Right cardiac atrium (tissue), 5 donors: ENCODE results near the gene SPDYC. TPM values are rescaled to one million over a fixed set of nuclear protein-coding genes. Genes with fewer than 3 reads are reported as not detected.

Experiments
- ATAC-seq, 2 donors: fragments of 200-7000 bp; cut with Tn5 transposase; one replicate each; pipeline versions ENCODE4 v1.8.0 to v1.9.1; 2020; ENCODE audit warnings: moderate library complexity in 2 of 2, mild to moderate bottlenecking in 1 of 2
- DNase-seq, 3 donors: peaks; one replicate each; pipeline ENCODE4 v3.0.0-alpha.2; 2020
- H3K27ac ChIP-seq: one replicate; pipeline ENCODE4 v1.5.1; 2013; ENCODE audit warnings: mild to moderate bottlenecking, low read length, control low read depth, moderate library complexity
- H3K27me3 ChIP-seq: one replicate; pipeline ENCODE4 v1.6.1; 2013; ENCODE audit not compliant: control insufficient read depth, insufficient read depth
- H3K4me1 ChIP-seq: one replicate; pipeline ENCODE4 v1.6.1; 2013; ENCODE audit warnings: low read length; ENCODE audit not compliant: control insufficient read depth, insufficient read depth
- H3K4me3 ChIP-seq: one replicate; pipeline ENCODE4 v1.5.1; 2013; ENCODE audit warnings: low read length, control low read depth
- H3K9me3 ChIP-seq: one replicate; pipeline ENCODE4 v1.6.1; 2013; ENCODE audit warnings: low read length; ENCODE audit not compliant: control insufficient read depth
- WGBS: extraction: QIAGEN DNeasy Blood & Tissue Kit; methylation state at CpG from one replicate; pipeline ENCODE4 v1.1.7; 2013; 5-methylcytosine and 5-hydroxymethylcytosine counted together
- intact Hi-C, 4 donors: fragments of 100-400 bp; cut with DNase I; formaldehyde crosslinking; loops; one replicate each; pipeline versions ENCODE4 v1.11.0 to v1.14.0; 2022 to 2023
- microRNA-seq, 2 donors: library from miRNA; unstranded; fragments of <30 nt; microRNA quantifications; one replicate each; pipeline ENCODE4 v1.2.0, GENCODE V29; 2020 to 2021
- polyA plus RNA-seq: library from polyadenylated mRNA; stranded (reverse); fragments of 200-250 nt; gene quantifications from one replicate; pipeline ENCODE4 v1.2.3, GENCODE V29; 2013
- total RNA-seq, 4 donors: library from RNA; stranded (reverse); fragmentation: NEBNext Ultra II Directional; extraction: Animal tissue kit (Norgen Biotek cat#: 25700); gene quantifications; one replicate each; pipeline ENCODE4 v1.2.1, GENCODE V29; 2021
- donor health status: healthy with polysubstance abuse.
- donor health status: DM: no; HTN: yes; CAD: no.
- donor health status: DM: no; HTN: no; CAD: no.
- donor health status: DM: no; HTN: yes; CAD: no; lungs with severe emphysema.
- donor health status: DM: yes; HTN: yes; CAD: no.

Gene SPDYC
- total and polyA plus RNA-seq, 5 donors = not detected

GRCh38 chr11:65216830-65217229 is 46.8 kb downstream of the SPDYC start:
- 86% methylated on average over 6 of the region's 6 CpGs for WGBS
- Histone ChIP-seq H3K27ac (no peak overlapping the region), H3K4me3 (no peak overlapping the region), H3K9me3 (no peaks in the 10 kb centered on the region), H3K27me3 (no peaks in the 10 kb centered on the region), H3K4me1 (no peaks in the 10 kb centered on the region)
- ATAC-seq = no peak
- no peak for DNase-seq
- intact Hi-C loops = no loop called here

DNA sequence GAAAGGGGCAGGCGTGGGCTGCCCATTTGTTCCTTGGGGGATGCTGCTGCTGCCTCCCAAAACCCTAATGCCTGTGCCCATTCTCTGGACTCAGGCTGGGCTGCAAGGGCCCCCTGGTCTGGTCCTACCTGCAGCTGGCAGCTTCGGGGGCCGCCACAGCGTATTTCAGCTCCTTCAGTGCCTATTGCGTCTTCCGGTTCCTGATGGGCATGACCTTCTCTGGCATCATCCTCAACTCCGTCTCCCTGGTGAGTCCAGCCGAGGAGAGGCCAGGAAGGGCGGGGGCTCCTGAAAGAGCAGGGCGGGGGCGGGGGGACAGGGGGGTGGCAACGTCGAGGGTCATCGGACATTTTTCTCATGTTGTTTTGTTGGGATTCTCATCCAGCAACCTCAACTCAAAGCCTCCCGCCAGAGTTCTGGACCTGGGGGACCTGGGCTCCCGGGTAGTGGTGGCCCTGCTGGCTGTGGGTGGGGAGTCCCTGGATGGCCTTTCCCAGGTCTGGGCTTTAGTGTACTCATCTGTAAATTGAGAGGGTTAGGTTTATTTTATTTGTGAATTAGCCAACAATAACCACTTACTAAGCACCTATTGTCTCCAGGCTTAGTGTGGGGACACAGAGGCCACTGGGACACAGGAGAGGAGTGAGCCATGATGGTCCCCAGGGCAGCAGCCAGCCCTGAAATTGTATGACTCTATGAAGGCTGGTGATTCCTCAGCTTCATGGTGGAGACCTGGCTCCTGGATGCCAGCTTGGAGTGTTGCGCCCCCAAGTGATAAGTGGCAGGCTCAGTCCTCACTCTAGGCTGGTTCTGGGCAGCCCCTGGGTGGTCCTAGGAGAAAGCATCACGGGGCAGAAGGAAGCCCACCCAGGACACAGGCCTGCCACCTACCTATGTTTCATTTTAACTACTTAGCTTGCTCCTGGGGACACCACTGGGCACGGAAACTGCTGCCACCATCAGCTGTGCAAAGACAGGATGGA is 47.7 kb downstream of the SPDYC start:
- H3K9me3 ChIP-seq = no peaks in the 10 kb centered on the region
- no peaks in the 10 kb centered on the region for H3K27me3 ChIP-seq
- no peaks in the 10 kb centered on the region for H3K4me1 ChIP-seq
- WGBS = 80% methylated on average over 19 of the region's 19 CpGs
- no peak overlapping the region for H3K27ac ChIP-seq
- DNase-seq (no peak), ATAC-seq (no peak)
- H3K4me3 ChIP-seq = no peak overlapping the region
- intact Hi-C loops = no loop called here

DNA sequence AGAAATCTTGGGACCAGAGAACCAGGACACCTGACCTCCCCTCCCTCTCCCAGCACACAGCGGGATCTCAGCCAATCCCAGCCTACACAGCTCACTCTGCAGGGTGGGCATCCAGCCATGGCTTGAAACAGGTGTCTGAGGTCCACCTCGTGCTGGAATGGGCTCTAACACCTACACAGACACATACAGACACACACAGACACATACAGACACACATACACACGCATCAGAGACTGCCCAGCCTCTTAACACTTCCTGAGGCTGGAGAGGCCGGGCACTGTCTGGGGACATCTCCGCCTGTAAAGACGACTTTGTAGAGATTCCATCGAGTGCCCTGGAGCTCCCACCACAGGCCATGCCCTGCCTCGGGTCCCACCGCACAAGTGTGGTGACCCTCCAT is 48.4 kb downstream of the SPDYC start:
- Histone ChIP-seq H3K27me3 (no peaks in the 10 kb centered on the region), H3K4me1 (no peaks in the 10 kb centered on the region), H3K27ac (no peak overlapping the region), H3K9me3 (no peaks in the 10 kb centered on the region), H3K4me3 (no peak overlapping the region)
- WGBS = 88% methylated on average over 9 of the region's 9 CpGs
- no peak for ATAC-seq
- no peak for DNase-seq
- intact Hi-C loops = no loop called here

GRCh38 chr11:65219930-65220213 is 49.8 kb downstream of the SPDYC start:
- intact Hi-C loops = no loop called here
- no peak overlapping the region for H3K4me3 ChIP-seq
- WGBS = 55% methylated on average over 3 of the region's 3 CpGs

GRCh38 chr11:65221026-65221425 is 51.0 kb downstream of the SPDYC start:
- Histone ChIP-seq H3K4me1 (peaks cover 6% of the 10 kb centered on the region), H3K4me3 (no peak overlapping the region), H3K27me3 (no peaks in the 10 kb centered on the region), H3K9me3 (no peaks in the 10 kb centered on the region), H3K27ac (no peak overlapping the region)
- ATAC-seq (no peak), DNase-seq (no peak)
- intact Hi-C loops = no loop called here
- WGBS = 93% methylated on average over 10 of the region's 10 CpGs

More at GRCh38 chr11:65219930-65220213, 49.8 kb downstream of the SPDYC start:
- Histone ChIP-seq H3K9me3 (no peaks in the 10 kb centered on the region), H3K4me1 (no peaks in the 10 kb centered on the region), H3K27ac (no peak overlapping the region), H3K27me3 (no peaks in the 10 kb centered on the region)
- DNase-seq (no peak), ATAC-seq (no peak)

Small RNAs within 50 kb of the gene (microRNA-seq; reads per million reads assigned to microRNA genes)
- 0 reads per million in 2 donors for gene MIR6751

Other genes starting within 250 kb of the SPDYC start
- gene PPP2R5B, start 245.5 kb upstream of the SPDYC start, total RNA-seq = 10 to 100 TPM; 21.7 to 28.0 (median 24.6) TPM
- 28.9 TPM for gene PPP2R5B, start 245.5 kb upstream of the SPDYC start, polyA plus RNA-seq
- gene GPHA2, start 234.3 kb upstream of the SPDYC start, total RNA-seq = not detected
- not detected for gene GPHA2, start 234.3 kb upstream of the SPDYC start, polyA plus RNA-seq
- gene MAJIN, start 198.1 kb upstream of the SPDYC start, total RNA-seq = not detected
- not detected for gene MAJIN, start 198.1 kb upstream of the SPDYC start, polyA plus RNA-seq
- gene BATF2, start 173.3 kb upstream of the SPDYC start, total RNA-seq = 1 to 10 TPM; 1.4 to 3.5 (median 1.7) TPM
- gene BATF2, start 173.3 kb upstream of the SPDYC start, polyA plus RNA-seq = 1.3 TPM
- gene ARL2, start 156.1 kb upstream of the SPDYC start, total RNA-seq = 100 to 1,000 TPM; 117 to 144 (median 130) TPM
- gene ARL2, start 156.1 kb upstream of the SPDYC start, polyA plus RNA-seq = 179 TPM
- 10 to 100 TPM; 14.3 to 25.2 (median 19.9) TPM for gene SNX15, start 142.8 kb upstream of the SPDYC start, total RNA-seq
- 16.7 TPM for gene SNX15, start 142.8 kb upstream of the SPDYC start, polyA plus RNA-seq
- gene SAC3D1, start 129.0 kb upstream of the SPDYC start, total RNA-seq = 1 to 10 TPM; 4.2 to 7.7 (median 6.4) TPM
- 6.4 TPM for gene SAC3D1, start 129.0 kb upstream of the SPDYC start, polyA plus RNA-seq
- gene NAALADL1, start 111.7 kb upstream of the SPDYC start, total RNA-seq = 1 to 10 TPM; 8.1 to 9.8 (median 8.8) TPM
- 7.1 TPM for gene NAALADL1, start 111.7 kb upstream of the SPDYC start, polyA plus RNA-seq
- gene CDCA5, start 86.2 kb upstream of the SPDYC start, total RNA-seq = 1 to 10 TPM in 2 of 4 donors, under 1 TPM in 2; 0.22 to 1.6 (median 1.3) TPM
- 0.50 TPM for gene CDCA5, start 86.2 kb upstream of the SPDYC start, polyA plus RNA-seq
- 10 to 100 TPM; 25.6 to 27.3 (median 26.3) TPM for gene ZFPL1, start 86.0 kb upstream of the SPDYC start, total RNA-seq
- 32.6 TPM for gene ZFPL1, start 86.0 kb upstream of the SPDYC start, polyA plus RNA-seq
- gene VPS51, start 74.0 kb upstream of the SPDYC start, total RNA-seq = 10 to 100 TPM; 68.0 to 80.9 (median 79.1) TPM
- gene VPS51, start 74.0 kb upstream of the SPDYC start, polyA plus RNA-seq = 67.1 TPM
- 10 to 100 TPM; 45.7 to 91.5 (median 52.3) TPM for gene TM7SF2, start 58.4 kb upstream of the SPDYC start, total RNA-seq
- 63.5 TPM for gene TM7SF2, start 58.4 kb upstream of the SPDYC start, polyA plus RNA-seq
- 1 to 10 TPM; 6.4 to 9.2 (median 7.8) TPM for gene ZNHIT2, start 52.5 kb upstream of the SPDYC start, total RNA-seq
- 11.6 TPM for gene ZNHIT2, start 52.5 kb upstream of the SPDYC start, polyA plus RNA-seq
- gene FAU, start 48.1 kb upstream of the SPDYC start, total RNA-seq = 100 to 1,000 TPM; 658 to 797 (median 721) TPM
- gene FAU, start 48.1 kb upstream of the SPDYC start, polyA plus RNA-seq = 686 TPM
- 10 to 100 TPM; 31.1 to 37.7 (median 34.1) TPM for gene MRPL49, start 47.9 kb upstream of the SPDYC start, total RNA-seq
- gene MRPL49, start 47.9 kb upstream of the SPDYC start, polyA plus RNA-seq = 24.8 TPM
- 10 to 100 TPM; 28.5 to 40.7 (median 32.8) TPM for gene SYVN1, start 35.7 kb upstream of the SPDYC start, total RNA-seq
- 17.4 TPM for gene SYVN1, start 35.7 kb upstream of the SPDYC start, polyA plus RNA-seq
- gene CAPN1, start 11.7 kb downstream of the SPDYC start, total RNA-seq = 100 to 1,000 TPM in 2 of 4 donors, 10 to 100 TPM in 2; 95.7 to 102 (median 98.8) TPM
- gene CAPN1, start 11.7 kb downstream of the SPDYC start, polyA plus RNA-seq = 74.4 TPM
- 10 to 100 TPM in 1 of 4 donors, 1 to 10 TPM in 3; 5.8 to 13.1 (median 7.5) TPM for gene POLA2, start 91.7 kb downstream of the SPDYC start, total RNA-seq
- 5.7 TPM for gene POLA2, start 91.7 kb downstream of the SPDYC start, polyA plus RNA-seq
- gene CDC42EP2, start 144.6 kb downstream of the SPDYC start, total RNA-seq = 10 to 100 TPM in 2 of 4 donors, 1 to 10 TPM in 2; 9.1 to 21.2 (median 10.7) TPM
- 12.2 TPM for gene CDC42EP2, start 144.6 kb downstream of the SPDYC start, polyA plus RNA-seq
- 10 to 100 TPM; 51.9 to 61.6 (median 59.7) TPM for gene DPF2, start 163.6 kb downstream of the SPDYC start, total RNA-seq
- gene DPF2, start 163.6 kb downstream of the SPDYC start, polyA plus RNA-seq = 33.2 TPM
- under 1 TPM in 3 of 4 donors, not detected in 1; 0.14 to 0.23 (median 0.15) TPM for gene TIGD3, start 184.5 kb downstream of the SPDYC start, total RNA-seq
- 0.20 TPM for gene TIGD3, start 184.5 kb downstream of the SPDYC start, polyA plus RNA-seq
- gene SLC25A45, start 212.4 kb downstream of the SPDYC start, total RNA-seq = 1 to 10 TPM; 6.1 to 7.7 (median 7.4) TPM
- 5.5 TPM for gene SLC25A45, start 212.4 kb downstream of the SPDYC start, polyA plus RNA-seq
- gene FRMD8, start 216.4 kb downstream of the SPDYC start, total RNA-seq = 10 to 100 TPM; 12.2 to 16.1 (median 12.9) TPM
- gene FRMD8, start 216.4 kb downstream of the SPDYC start, polyA plus RNA-seq = 9.3 TPM